ENCODE data around the gene MAN2A1. TPM values are rescaled to one million over a fixed set of nuclear protein-coding genes. Genes with fewer than 3 reads are reported as not detected.

The MAN2A1 gene
- total RNA-seq, 1 experiment from 2014 or later, result 35.4 TPM

DNA sequence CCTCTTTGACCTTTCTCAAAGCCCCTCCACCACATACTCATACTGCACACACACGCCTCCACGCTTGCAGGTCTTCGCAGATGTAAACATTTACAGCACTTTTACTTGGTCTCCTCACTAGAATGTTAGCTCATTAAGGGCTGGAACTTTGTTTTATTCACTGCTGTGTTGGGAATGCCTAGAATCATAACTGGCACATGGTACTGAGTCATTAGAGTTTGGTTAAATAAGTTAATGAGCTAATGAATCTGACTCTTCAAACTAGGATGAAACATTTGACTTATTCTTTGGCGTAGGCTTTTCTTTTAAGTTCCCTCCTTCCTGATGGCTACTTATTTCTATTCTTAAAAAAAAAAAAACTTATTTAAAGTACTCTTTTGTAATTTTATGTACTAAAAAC lies 28.9 kb downstream of the MAN2A1 start:
- no peak overlapping the region for H3K27ac ChIP-seq (ENCODE audit: low read depth, low read length)
- H3K9ac ChIP-seq (ENCODE audit: low read length), result no peak overlapping the region
- intact Hi-C loops (cut with micrococcal nuclease), result no loop called here
- H3K79me2 ChIP-seq (ENCODE audit: insufficient read depth, low read length), result peaks cover 4% of the 10 kb centered on the region; the same call in 1 of the 2 replicates
- no peaks in the 10 kb centered on the region for H3K9me3 ChIP-seq (ENCODE audit: control insufficient read depth in 1 of 2, insufficient read depth in 1 of 2, low read depth in 1 of 2, low read length in 2 of 2)
- no peaks in the 10 kb centered on the region for H3K36me3 ChIP-seq (ENCODE audit: control insufficient read depth in 1 of 2, insufficient read depth in 2 of 2, low read length in 2 of 2)
- H3K4me1 ChIP-seq (ENCODE audit: control insufficient read depth in 1 of 2, insufficient read depth in 2 of 2, low read length in 2 of 2), result no peaks in the 10 kb centered on the region
- H4K20me1 ChIP-seq (ENCODE audit: insufficient read depth), result no peaks in the 10 kb centered on the region
- ATAC-seq (no peak), DNase-seq (ENCODE audit: low read depth, low spot score) (no peak)
- no peak overlapping the region for H3K4me2 ChIP-seq (ENCODE audit: low read length)
- BruUV-seq (replicated peaks), result no TSS peak
- ChIA-PET CTCF (no interaction called here), POLR2A (no interaction called here), RAD21 (ENCODE audit: low non-redundant PET in 1 of 2, low total read pairs in 2 of 2, uncharacterized antibody in 2 of 2, unreplicated experiment in 2 of 2) (no interaction called here)
- no peaks in the 10 kb centered on the region for H3K9me2 ChIP-seq (ENCODE audit: insufficient read depth)
- no peak overlapping the region for H2AFZ ChIP-seq (ENCODE audit: low read depth, low read length, poor library complexity, severe bottlenecking)
- no peak overlapping the region for H3K4me3 ChIP-seq (replicated peaks in 1 of 2; ENCODE audit: low read depth in 1 of 2, low read length in 2 of 2)
- no peaks in the 10 kb centered on the region for H3K27me3 ChIP-seq (ENCODE audit: insufficient read depth, low read length)
- TF ChIP-seq, protein P1, sequence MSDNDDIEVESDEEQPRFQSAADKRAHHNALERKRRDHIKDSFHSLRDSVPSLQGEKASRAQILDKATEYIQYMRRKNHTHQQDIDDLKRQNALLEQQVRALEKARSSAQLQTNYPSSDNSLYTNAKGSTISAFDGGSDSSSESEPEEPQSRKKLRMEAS (IDR thresholded peaks at IDR 0.05), result no peak
- TF ChIP-seq FOSL1 (IDR thresholded peaks at IDR 0.05; ENCODE audit: low read depth) (no peak), POLR2A (IDR thresholded peaks at IDR 0.05; ENCODE audit: borderline replicate concordance, extremely low read depth, insufficient read depth, insufficient read length) (no peak), ATF3 (IDR thresholded peaks at IDR 0.05) (no peak), JUND (IDR thresholded peaks at IDR 0.05) (no peak), SP1 (IDR thresholded peaks at IDR 0.05; ENCODE audit: low read depth) (no peak), ZFX (IDR thresholded peaks at IDR 0.05) (no peak), TCF7L2 (IDR thresholded peaks at IDR 0.05; ENCODE audit: borderline replicate concordance, extremely low read depth, insufficient read depth, insufficient read length) (no peak), YY1 (IDR thresholded peaks at IDR 0.05; ENCODE audit: extremely low read depth, insufficient replicate concordance, low read depth, low read length) (no peak), RAD21 (IDR thresholded peaks at IDR 0.05; ENCODE audit: low read depth) (no peak), EGR1 (IDR thresholded peaks at IDR 0.05; ENCODE audit: low read depth) (no peak), ZNF274 (IDR thresholded peaks at IDR 0.05; ENCODE audit: low read depth, low read length) (no peak)
- TF ChIP-seq, protein P2, sequence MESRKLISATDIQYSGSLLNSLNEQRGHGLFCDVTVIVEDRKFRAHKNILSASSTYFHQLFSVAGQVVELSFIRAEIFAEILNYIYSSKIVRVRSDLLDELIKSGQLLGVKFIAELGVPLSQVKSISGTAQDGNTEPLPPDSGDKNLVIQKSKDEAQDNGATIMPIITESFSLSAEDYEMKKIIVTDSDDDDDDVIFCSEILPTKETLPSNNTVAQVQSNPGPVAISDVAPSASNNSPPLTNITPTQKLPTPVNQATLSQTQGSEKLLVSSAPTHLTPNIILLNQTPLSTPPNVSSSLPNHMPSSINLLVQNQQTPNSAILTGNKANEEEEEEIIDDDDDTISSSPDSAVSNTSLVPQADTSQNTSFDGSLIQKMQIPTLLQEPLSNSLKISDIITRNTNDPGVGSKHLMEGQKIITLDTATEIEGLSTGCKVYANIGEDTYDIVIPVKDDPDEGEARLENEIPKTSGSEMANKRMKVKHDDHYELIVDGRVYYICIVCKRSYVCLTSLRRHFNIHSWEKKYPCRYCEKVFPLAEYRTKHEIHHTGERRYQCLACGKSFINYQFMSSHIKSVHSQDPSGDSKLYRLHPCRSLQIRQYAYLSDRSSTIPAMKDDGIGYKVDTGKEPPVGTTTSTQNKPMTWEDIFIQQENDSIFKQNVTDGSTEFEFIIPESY (IDR thresholded peaks at IDR 0.05; ENCODE audit: extremely low read depth, insufficient replicate concordance, low read length), result no peak
- TF ChIP-seq, protein P3, sequence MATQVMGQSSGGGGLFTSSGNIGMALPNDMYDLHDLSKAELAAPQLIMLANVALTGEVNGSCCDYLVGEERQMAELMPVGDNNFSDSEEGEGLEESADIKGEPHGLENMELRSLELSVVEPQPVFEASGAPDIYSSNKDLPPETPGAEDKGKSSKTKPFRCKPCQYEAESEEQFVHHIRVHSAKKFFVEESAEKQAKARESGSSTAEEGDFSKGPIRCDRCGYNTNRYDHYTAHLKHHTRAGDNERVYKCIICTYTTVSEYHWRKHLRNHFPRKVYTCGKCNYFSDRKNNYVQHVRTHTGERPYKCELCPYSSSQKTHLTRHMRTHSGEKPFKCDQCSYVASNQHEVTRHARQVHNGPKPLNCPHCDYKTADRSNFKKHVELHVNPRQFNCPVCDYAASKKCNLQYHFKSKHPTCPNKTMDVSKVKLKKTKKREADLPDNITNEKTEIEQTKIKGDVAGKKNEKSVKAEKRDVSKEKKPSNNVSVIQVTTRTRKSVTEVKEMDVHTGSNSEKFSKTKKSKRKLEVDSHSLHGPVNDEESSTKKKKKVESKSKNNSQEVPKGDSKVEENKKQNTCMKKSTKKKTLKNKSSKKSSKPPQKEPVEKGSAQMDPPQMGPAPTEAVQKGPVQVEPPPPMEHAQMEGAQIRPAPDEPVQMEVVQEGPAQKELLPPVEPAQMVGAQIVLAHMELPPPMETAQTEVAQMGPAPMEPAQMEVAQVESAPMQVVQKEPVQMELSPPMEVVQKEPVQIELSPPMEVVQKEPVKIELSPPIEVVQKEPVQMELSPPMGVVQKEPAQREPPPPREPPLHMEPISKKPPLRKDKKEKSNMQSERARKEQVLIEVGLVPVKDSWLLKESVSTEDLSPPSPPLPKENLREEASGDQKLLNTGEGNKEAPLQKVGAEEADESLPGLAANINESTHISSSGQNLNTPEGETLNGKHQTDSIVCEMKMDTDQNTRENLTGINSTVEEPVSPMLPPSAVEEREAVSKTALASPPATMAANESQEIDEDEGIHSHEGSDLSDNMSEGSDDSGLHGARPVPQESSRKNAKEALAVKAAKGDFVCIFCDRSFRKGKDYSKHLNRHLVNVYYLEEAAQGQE (IDR thresholded peaks at IDR 0.05; ENCODE audit: low read depth), result no peak

All from HCT116 (cell line).